ENCODE measurements around the gene KTI12.

Gene KTI12

GRCh38 chr1:51989582-51990477, 43.8 kb downstream of the KTI12 start:
- Histone ChIP-seq H3K27ac (ENCODE audit: insufficient read depth, low read depth, low read length, poor library complexity, severe bottlenecking) (no peak overlapping the region), H3K4me3 (ENCODE audit: insufficient read depth, low read depth, low read length) (peak overlapping the region; percentile 72), H3K4me1 (ENCODE audit: control insufficient read depth, insufficient read depth, low read length) (no peaks in the 10 kb centered on the region), H3K9me3 (ENCODE audit: control insufficient read depth, low read length) (no peaks in the 10 kb centered on the region), H3K36me3 (ENCODE audit: control insufficient read depth, insufficient read depth, low read length) (no peaks in the 10 kb centered on the region), H3K27me3 (ENCODE audit: control insufficient read depth, insufficient read depth, low read length, poor library complexity, severe bottlenecking) (peaks cover 9% of the 10 kb centered on the region)
- WGBS, 2 experiments: 2 to 4% methylated on average over 33 to 46 of the region's 47 CpGs

GRCh38 chr1:51988254-51988653, 45.4 kb downstream of the KTI12 start:
- no peaks in the 10 kb centered on the region for H3K9me3 ChIP-seq (ENCODE audit: control insufficient read depth, low read length)
- no peak overlapping the region for H3K27ac ChIP-seq (ENCODE audit: insufficient read depth, low read depth, low read length, poor library complexity, severe bottlenecking)
- no peak overlapping the region for H3K4me3 ChIP-seq (ENCODE audit: insufficient read depth, low read depth, low read length)
- H3K27me3 ChIP-seq (ENCODE audit: control insufficient read depth, insufficient read depth, low read length, poor library complexity, severe bottlenecking): peaks cover 9% of the 10 kb centered on the region
- H3K36me3 ChIP-seq (ENCODE audit: control insufficient read depth, insufficient read depth, low read length): no peaks in the 10 kb centered on the region
- no peaks in the 10 kb centered on the region for H3K4me1 ChIP-seq (ENCODE audit: control insufficient read depth, insufficient read depth, low read length)

- Histone ChIP-seq H3K4me3 (ENCODE audit: insufficient read depth, low read depth, low read length) (no peak overlapping the region), H3K4me1 (ENCODE audit: control insufficient read depth, insufficient read depth, low read length) (no peaks in the 10 kb centered on the region), H3K9me3 (ENCODE audit: control insufficient read depth, low read length) (no peaks in the 10 kb centered on the region), H3K36me3 (ENCODE audit: control insufficient read depth, insufficient read depth, low read length) (no peaks in the 10 kb centered on the region), H3K27ac (ENCODE audit: insufficient read depth, low read depth, low read length, poor library complexity, severe bottlenecking) (no peak overlapping the region), H3K27me3 (ENCODE audit: control insufficient read depth, insufficient read depth, low read length, poor library complexity, severe bottlenecking) (peaks cover under 1% of the 10 kb centered on the region)
- 62 to 72% methylated on average over 4 of the region's 4 CpGs for WGBS, 2 experiments
These were observed 46.9 kb downstream of the KTI12 start for GRCh38 chr1:51986718-51987117.

GRCh38 chr1:51982161-51982560, 51.4 kb downstream of the KTI12 start:
- Histone ChIP-seq H3K27me3 (ENCODE audit: control insufficient read depth, insufficient read depth, low read length, poor library complexity, severe bottlenecking) (no peaks in the 10 kb centered on the region), H3K36me3 (ENCODE audit: control insufficient read depth, insufficient read depth, low read length) (no peaks in the 10 kb centered on the region), H3K9me3 (ENCODE audit: control insufficient read depth, low read length) (no peaks in the 10 kb centered on the region), H3K27ac (ENCODE audit: insufficient read depth, low read depth, low read length, poor library complexity, severe bottlenecking) (no peak overlapping the region), H3K4me3 (ENCODE audit: insufficient read depth, low read depth, low read length) (no peak overlapping the region), H3K4me1 (ENCODE audit: control insufficient read depth, insufficient read depth, low read length) (no peaks in the 10 kb centered on the region)
- 90 to 97% methylated on average over 3 of the region's 3 CpGs for WGBS, 2 experiments
